ENCODE measurements around the gene OR2AE1. TPM values are rescaled to one million over a fixed set of nuclear protein-coding genes. Genes with fewer than 3 reads are reported as not detected.

The OR2AE1 gene
- total and polyA plus RNA-seq, 9 of the 15 experiments (the other 6 are each of a cell fraction or from before 2014, with no cell fraction given): 0.27 TPM; not detected in 8

DNA sequence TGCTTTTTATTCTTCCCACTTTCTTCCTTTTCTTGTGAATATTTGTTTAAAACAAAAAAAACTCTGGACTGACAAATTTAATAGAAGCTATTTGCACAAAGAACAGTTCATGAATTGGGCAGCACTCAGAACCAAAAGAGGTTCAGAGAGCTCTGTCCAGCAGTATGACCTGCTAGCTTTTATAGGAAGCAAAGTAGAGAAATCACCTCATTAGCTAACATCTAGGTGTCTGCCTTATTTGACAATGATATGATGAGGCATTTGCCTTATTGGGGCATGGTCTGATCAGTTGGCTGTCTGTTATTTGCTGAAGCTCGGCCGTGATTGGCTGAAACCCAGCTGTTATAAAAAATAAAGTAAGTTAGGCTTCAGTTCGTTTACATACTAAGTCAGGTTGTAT lies 43.3 kb upstream of the OR2AE1 start:
- peak overlapping the region; percentile 95 for H3K4me2 ChIP-seq (ENCODE audit: insufficient read depth, low read length)
- H3K9me1 ChIP-seq (ENCODE audit: control insufficient read depth, insufficient read depth, low read length): no peaks in the 10 kb centered on the region
- H3K9ac ChIP-seq (ENCODE audit: insufficient read depth in 1 of 2, low read depth in 2 of 2, low read length in 2 of 2): peak overlapping the region in 1 of 2 experiments; percentile 90; a peak in 2 of 4 replicates
- ChIA-PET CTCF (ENCODE audit: low intra/inter-chr PET ratio) (no interaction called here), POLR2A (interaction anchor here (0.6 to 2.2 kb wide), 9 partner anchors 15 to 408 kb away, joined by 3 to 6 read pairs (median 5); partner anchors contain the start of genes ZKSCAN1 and ZSCAN25)
- peak overlapping the region; percentile 86 for H3K4me3 ChIP-seq
- 61% methylated on average over 3 of the region's 3 CpGs for WGBS (ENCODE audit: insufficient coverage, low coverage, missing lambda C conversion rate)
- no TSS peak for BruUV-seq (replicated peaks)
- intact Hi-C loops (cut with micrococcal nuclease) (no loop called here), in situ Hi-C loops (cut with MboI) (no loop called here)
- no peak for ATAC-seq
- DNase-seq (ENCODE audit: extremely low read depth in 1 of 4, low spot score in 3 of 4): no peak
- peaks cover 52% of the 10 kb centered on the region for H3K79me2 ChIP-seq (ENCODE audit: control insufficient read depth, insufficient read depth, low read length)
- peaks cover 9% of the 10 kb centered on the region; the same call in 1 of the 2 replicates for H4K20me1 ChIP-seq (replicated peaks; ENCODE audit: control insufficient read depth, insufficient read depth, low read length)
- H2AFZ ChIP-seq (ENCODE audit: low read depth, low read length): no peak overlapping the region; the same call in 1 of the 2 replicates
- FAIRE-seq: no peak
- peak overlapping the region; percentile 81; the same call in 2 of the 3 replicates for H3K27ac ChIP-seq (ENCODE audit: extremely low read depth, low read depth, low read length)
- TF ChIP-seq NR2C2 (CRISPR knock-in tag; IDR thresholded peaks at IDR 0.05) (no peak), NR2C2 (tag; IDR thresholded peaks at IDR 0.05) (no peak), HDAC6 (IDR thresholded peaks at IDR 0.05; ENCODE audit: low read depth, low read length) (no peak)
- TF ChIP-seq, protein P1, sequence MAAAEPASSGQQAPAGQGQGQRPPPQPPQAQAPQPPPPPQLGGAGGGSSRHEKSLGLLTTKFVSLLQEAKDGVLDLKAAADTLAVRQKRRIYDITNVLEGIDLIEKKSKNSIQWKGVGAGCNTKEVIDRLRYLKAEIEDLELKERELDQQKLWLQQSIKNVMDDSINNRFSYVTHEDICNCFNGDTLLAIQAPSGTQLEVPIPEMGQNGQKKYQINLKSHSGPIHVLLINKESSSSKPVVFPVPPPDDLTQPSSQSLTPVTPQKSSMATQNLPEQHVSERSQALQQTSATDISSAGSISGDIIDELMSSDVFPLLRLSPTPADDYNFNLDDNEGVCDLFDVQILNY (CRISPR knock-in tag; IDR thresholded peaks at IDR 0.05): no peak
- TF ChIP-seq, protein P2, sequence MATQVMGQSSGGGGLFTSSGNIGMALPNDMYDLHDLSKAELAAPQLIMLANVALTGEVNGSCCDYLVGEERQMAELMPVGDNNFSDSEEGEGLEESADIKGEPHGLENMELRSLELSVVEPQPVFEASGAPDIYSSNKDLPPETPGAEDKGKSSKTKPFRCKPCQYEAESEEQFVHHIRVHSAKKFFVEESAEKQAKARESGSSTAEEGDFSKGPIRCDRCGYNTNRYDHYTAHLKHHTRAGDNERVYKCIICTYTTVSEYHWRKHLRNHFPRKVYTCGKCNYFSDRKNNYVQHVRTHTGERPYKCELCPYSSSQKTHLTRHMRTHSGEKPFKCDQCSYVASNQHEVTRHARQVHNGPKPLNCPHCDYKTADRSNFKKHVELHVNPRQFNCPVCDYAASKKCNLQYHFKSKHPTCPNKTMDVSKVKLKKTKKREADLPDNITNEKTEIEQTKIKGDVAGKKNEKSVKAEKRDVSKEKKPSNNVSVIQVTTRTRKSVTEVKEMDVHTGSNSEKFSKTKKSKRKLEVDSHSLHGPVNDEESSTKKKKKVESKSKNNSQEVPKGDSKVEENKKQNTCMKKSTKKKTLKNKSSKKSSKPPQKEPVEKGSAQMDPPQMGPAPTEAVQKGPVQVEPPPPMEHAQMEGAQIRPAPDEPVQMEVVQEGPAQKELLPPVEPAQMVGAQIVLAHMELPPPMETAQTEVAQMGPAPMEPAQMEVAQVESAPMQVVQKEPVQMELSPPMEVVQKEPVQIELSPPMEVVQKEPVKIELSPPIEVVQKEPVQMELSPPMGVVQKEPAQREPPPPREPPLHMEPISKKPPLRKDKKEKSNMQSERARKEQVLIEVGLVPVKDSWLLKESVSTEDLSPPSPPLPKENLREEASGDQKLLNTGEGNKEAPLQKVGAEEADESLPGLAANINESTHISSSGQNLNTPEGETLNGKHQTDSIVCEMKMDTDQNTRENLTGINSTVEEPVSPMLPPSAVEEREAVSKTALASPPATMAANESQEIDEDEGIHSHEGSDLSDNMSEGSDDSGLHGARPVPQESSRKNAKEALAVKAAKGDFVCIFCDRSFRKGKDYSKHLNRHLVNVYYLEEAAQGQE (IDR thresholded peaks at IDR 0.05; ENCODE audit: borderline replicate concordance): peak; percentile 71
- TF ChIP-seq, protein P2 (CRISPR knock-in tag; IDR thresholded peaks at IDR 0.05; ENCODE audit: low read depth): no peak
- peaks cover 35% of the 10 kb centered on the region for H3K36me3 ChIP-seq (ENCODE audit: control insufficient read depth, insufficient read depth, low read length)
- no peaks in the 10 kb centered on the region for H3K9me3 ChIP-seq (replicated peaks; ENCODE audit: control insufficient read depth, insufficient read depth, low read depth, low read length)
- H3K4me1 ChIP-seq (replicated peaks in 1 of 2; ENCODE audit: control insufficient read depth in 2 of 2, insufficient read depth in 2 of 2, low read length in 2 of 2): peaks cover 13 to 18% of the 10 kb centered on the region in 2 experiments; a peak in 4 of 5 replicates
- no peaks in the 10 kb centered on the region for H3K27me3 ChIP-seq (ENCODE audit: control insufficient read depth in 2 of 2, insufficient read depth in 2 of 2, low read length in 2 of 2)

All from K562 (cell line).